OCI-LY3 (cell line): ENCODE data around the gene GLOD4.

Source experiments
- CTCF ChIP-seq: fragments of 200-600, 300-600 bp; sonication (generic); IDR thresholded peaks from 2 replicates; pipeline ENCODE4 v1.5.1; 2014; ENCODE audit warnings: antibody characterized with exemption, low read length, low read depth
- EZH2phosphoT487 ChIP-seq: fragments of 200-600 bp; shearing (Covaris generic); IDR thresholded peaks from 2 replicates; pipeline ENCODE4 v1.6.1; 2018; ENCODE audit warnings: antibody characterized with exemption, mixed run types, low read depth

GRCh38 chr17:796609-797008 lies 14.5 kb upstream of the GLOD4 start:
- TF ChIP-seq CTCF (no peak), EZH2phosphoT487 (no peak)
